GM23248 (cell line): ENCODE measurements around the gene RIC1. TPM values are rescaled to one million over a fixed set of nuclear protein-coding genes. Genes with fewer than 3 reads are reported as not detected.
"Not testable (repeated sequence)": the region's sequence is repeated elsewhere in the genome, so short reads cannot be mapped to it uniquely, and the experiment has no call there.

Experiments used
- DNase-seq: peaks from one replicate; pipeline ENCODE4 v3.0.0-alpha.2; 2015
- H2AFZ ChIP-seq: fragments of 200-600 bp; sonication (generic); 2 replicates; pipeline ENCODE4 v1.6.1; 2016; ENCODE audit warnings: antibody characterized with exemption
- H3F3A ChIP-seq: fragments of 200-600 bp; sonication (generic); 2 replicates; pipeline ENCODE4 v1.6.1; 2016; ENCODE audit warnings: mild to moderate bottlenecking, antibody characterized with exemption, mixed run types; ENCODE audit not compliant: insufficient read depth
- H3K27ac ChIP-seq: fragments of 200-600 bp; sonication (generic); 2 replicates; pipeline ENCODE4 v1.5.1; 2016; ENCODE audit warnings: mild to moderate bottlenecking
- H3K27me3 ChIP-seq: fragments of 200-600 bp; sonication (generic); replicated peaks from 2 replicates; pipeline ENCODE4 v1.6.1; 2016; ENCODE audit warnings: mild to moderate bottlenecking; ENCODE audit not compliant: insufficient read depth
- H3K36me3 ChIP-seq: fragments of 200-600 bp; sonication (generic); 2 replicates; pipeline ENCODE4 v1.6.1; 2016; ENCODE audit warnings: low read depth, mild to moderate bottlenecking
- H3K4me1 ChIP-seq: fragments of 200-600 bp; sonication (generic); 2 replicates; pipeline ENCODE4 v1.6.1; 2016; ENCODE audit warnings: mild to moderate bottlenecking; ENCODE audit not compliant: insufficient read depth
- H3K4me2 ChIP-seq: fragments of 200-600 bp; sonication (generic); one replicate; pipeline ENCODE4 v1.6.1; 2016; ENCODE audit warnings: mild to moderate bottlenecking; ENCODE audit not compliant: unreplicated experiment
- H3K4me3 ChIP-seq: fragments of 200-600 bp; sonication (generic); 2 replicates; pipeline ENCODE4 v1.5.1; 2016; ENCODE audit warnings: mild to moderate bottlenecking
- H3K79me2 ChIP-seq: fragments of 200-600 bp; sonication (generic); 2 replicates; pipeline ENCODE4 v1.6.1; 2016; ENCODE audit warnings: mild to moderate bottlenecking; ENCODE audit not compliant: insufficient read depth
- H3K9ac ChIP-seq: fragments of 200-600 bp; sonication (generic); 2 replicates; pipeline ENCODE4 v1.6.1; 2016; ENCODE audit warnings: mild to moderate bottlenecking
- H3K9me2 ChIP-seq: fragments of 200-600 bp; sonication (generic); 2 replicates; pipeline ENCODE4 v1.6.1; 2016; ENCODE audit warnings: mixed run types, mild to moderate bottlenecking, moderate library complexity; ENCODE audit not compliant: insufficient read depth
- H3K9me3 ChIP-seq: fragments of 200-600 bp; sonication (generic); one replicate; pipeline ENCODE4 v1.6.1; 2017; ENCODE audit warnings: low read depth
- H4K20me1 ChIP-seq: fragments of 200-600 bp; sonication (generic); 2 replicates; pipeline ENCODE4 v1.6.0; 2016; ENCODE audit not compliant: insufficient read depth
- EZH2 ChIP-seq: fragments of 200-600 bp; sonication (generic); IDR thresholded peaks from 2 replicates; pipeline ENCODE4 v1.6.1; 2018; ENCODE audit warnings: antibody characterized with exemption, mild to moderate bottlenecking; ENCODE audit not compliant: insufficient read depth, poor library complexity, severe bottlenecking
- EZH2phosphoT487 ChIP-seq: fragments of 200-600 bp; sonication (generic); IDR thresholded peaks from 2 replicates; pipeline ENCODE4 v1.6.1; 2018; ENCODE audit warnings: antibody characterized with exemption, moderate library complexity, mild to moderate bottlenecking, low read depth; ENCODE audit not compliant: insufficient read depth
- WGBS, 2 experiments: methylation state at CpG; one replicate each; pipeline ENCODE4 v1.1.6; 2015 to 2017; ENCODE audit warnings: low lambda C conversion rate in 2 of 2, low coverage in 1 of 2; ENCODE audit errors: missing lambda C conversion rate in 2 of 2; 5-methylcytosine and 5-hydroxymethylcytosine counted together
- in situ Hi-C: fragments of 300-500 bp; cut with MboI; formaldehyde crosslinking; loops from 2 replicates; pipeline ENCODE4 v1.15.0; 2020
- polyA plus RNA-seq: library from polyadenylated mRNA; unstranded; fragments of >200 nt; fragmentation: Nextera tagmentation; extraction: Ambion mirVana; gene quantifications from 2 replicates; pipeline ENCODE4 v1.2.1, GENCODE V29; 2016
- total RNA-seq: library from RNA; depleted of rRNA; stranded (reverse); fragments of >200 nt; shearing (Covaris generic); gene quantifications from 2 replicates; pipeline ENCODE4 v1.2.3, GENCODE V29; 2014

RIC1 gene
- total and polyA plus RNA-seq, 2 experiments from 2014 or later: 13.0 to 48.7 TPM

- H3K27me3 ChIP-seq: no peaks in the 10 kb centered on the region
- H4K20me1 ChIP-seq: no peaks in the 10 kb centered on the region
- H3K36me3 ChIP-seq: peaks cover 27% of the 10 kb centered on the region
- no peak overlapping the region for H3K4me3 ChIP-seq
- peaks cover 39% of the 10 kb centered on the region for H3K79me2 ChIP-seq
- H3K9me2 ChIP-seq: no peaks in the 10 kb centered on the region
- DNase-seq: no peak
- no peak overlapping the region for H2AFZ ChIP-seq
- no peaks in the 10 kb centered on the region for H3K9me3 ChIP-seq
- peaks cover 23% of the 10 kb centered on the region for H3F3A ChIP-seq
- TF ChIP-seq EZH2phosphoT487 (no peak), EZH2 (no peak)
- no peak overlapping the region for H3K9ac ChIP-seq
- no peak overlapping the region for H3K27ac ChIP-seq
- no peak overlapping the region for H3K4me2 ChIP-seq
- 95 to 100% methylated on average over 5 of the region's 5 CpGs for WGBS, 2 experiments
- peaks cover 36% of the 10 kb centered on the region for H3K4me1 ChIP-seq
- in situ Hi-C loops: no loop called here
These were observed 86.7 kb downstream of the RIC1 start for GRCh38 chr9:5715548-5716127.

GRCh38 chr9:5717434-5717833 lies 88.5 kb downstream of the RIC1 start:
- Histone ChIP-seq H3K4me1 (peaks cover 36% of the 10 kb centered on the region), H3K79me2 (peaks cover 30% of the 10 kb centered on the region), H3K36me3 (peaks cover 39% of the 10 kb centered on the region), H3F3A (peaks cover 27% of the 10 kb centered on the region)
- H3K4me2 ChIP-seq, in situ Hi-C loops, H3K4me3 ChIP-seq, H4K20me1 ChIP-seq, H2AFZ ChIP-seq, H3K9me2 ChIP-seq, H3K27me3 ChIP-seq, H3K9ac ChIP-seq, H3K27ac ChIP-seq, H3K9me3 ChIP-seq, DNase-seq: not testable (repeated sequence)
- 97 to 98% methylated on average over 10 of the region's 10 CpGs for whole genome bisulfite sequencing, 2 experiments

GRCh38 chr9:5718296-5719032 lies 89.6 kb downstream of the RIC1 start:
- H3K4me1 ChIP-seq: peaks cover 36% of the 10 kb centered on the region
- H3K27me3 ChIP-seq: no peaks in the 10 kb centered on the region
- no peak overlapping the region for H2AFZ ChIP-seq
- H4K20me1 ChIP-seq: no peaks in the 10 kb centered on the region
- H3K36me3 ChIP-seq: peaks cover 47% of the 10 kb centered on the region
- H3F3A ChIP-seq: peaks cover 27% of the 10 kb centered on the region
- no peaks in the 10 kb centered on the region for H3K9me3 ChIP-seq
- H3K9me2 ChIP-seq: no peaks in the 10 kb centered on the region
- no peak overlapping the region for H3K9ac ChIP-seq
- H3K27ac ChIP-seq: peak overlapping the region; percentile 14
- in situ Hi-C loops: no loop called here
- H3K4me3 ChIP-seq: 0 out of 2 replicates have a peak overlapping the region, but pooled peaks have one; percentile 5
- peak; percentile 59 for DNase-seq
- no peak for TF ChIP-seq EZH2
- TF ChIP-seq EZH2phosphoT487: no peak
- H3K4me2 ChIP-seq: peak overlapping the region; percentile 60
- peaks cover 31% of the 10 kb centered on the region for H3K79me2 ChIP-seq

GRCh38 chr9:5719100-5719926 lies 90.4 kb downstream of the RIC1 start:
- no peaks in the 10 kb centered on the region for H4K20me1 ChIP-seq
- peaks cover 36% of the 10 kb centered on the region for H3K4me1 ChIP-seq
- TF ChIP-seq EZH2phosphoT487: no peak
- in situ Hi-C loops: no loop called here
- peak; percentile 19 for DNase-seq
- WGBS, 2 experiments: 34 to 36% methylated on average over 3 of the region's 3 CpGs
- peak overlapping the region; percentile 25; the same call in 1 of the 2 replicates for H3K4me3 ChIP-seq
- H3K9me3 ChIP-seq: no peaks in the 10 kb centered on the region
- H3K27ac ChIP-seq: peak overlapping the region; percentile 12; the same call in 1 of the 2 replicates
- H3K27me3 ChIP-seq: no peaks in the 10 kb centered on the region
- H3F3A ChIP-seq: peaks cover 27% of the 10 kb centered on the region
- no peak overlapping the region for H2AFZ ChIP-seq
- H3K79me2 ChIP-seq: peaks cover 35% of the 10 kb centered on the region
- no peaks in the 10 kb centered on the region for H3K9me2 ChIP-seq
- peak overlapping the region; percentile 60 for H3K4me2 ChIP-seq
- no peak overlapping the region for H3K9ac ChIP-seq
- peaks cover 45% of the 10 kb centered on the region for H3K36me3 ChIP-seq
